Tibial nerve (tissue), 4 donors: ENCODE measurements around the gene GLG1. TPM values are rescaled to one million over a fixed set of nuclear protein-coding genes. Genes with fewer than 3 reads are reported as not detected.

Source experiments
- DNase-seq, 2 donors: peaks; one replicate each; pipeline ENCODE4 v3.0.0-alpha.2; 2019; ENCODE audit warnings: low spot score in 2 of 2
- H3K27ac ChIP-seq, 4 donors: fragments of 200-600 bp; sonication (generic) in 3 of 4; one replicate each; pipeline ENCODE4 v1.5.1; 2017 to 2019; ENCODE audit warnings: mild to moderate bottlenecking in 1 of 4
- H3K27me3 ChIP-seq, 2 donors: fragments of 200-600 bp; sonication (generic) in 1 of 2; one replicate each; pipeline versions ENCODE4 v1.5.1 to v1.6.0; 2017 to 2019
- H3K36me3 ChIP-seq, 3 donors: fragments of 200-600 bp; sonication (generic); one replicate each; pipeline ENCODE4 v1.5.1; 2018 to 2019
- H3K4me1 ChIP-seq, 4 donors: fragments of 200-600 bp; sonication (generic) in 3 of 4; one replicate each; pipeline ENCODE4 v1.5.1; 2017 to 2019
- H3K4me3 ChIP-seq, 4 donors: fragments of 200-600 bp; sonication (generic) in 3 of 4; one replicate each; pipeline ENCODE4 v1.5.1; 2017 to 2019; ENCODE audit warnings: mild to moderate bottlenecking in 1 of 4, moderate library complexity in 1 of 4
- H3K9me3 ChIP-seq, 4 donors: fragments of 200-600 bp; sonication (generic) in 3 of 4; one replicate each; pipeline ENCODE4 v1.5.1; 2017 to 2019
- CTCF ChIP-seq, 5 experiments: fragments of 200-600 bp in 3 of 5; fragments of 450-650 bp in 2 of 5; sonication (generic) in 3 of 5; IDR thresholded peaks; one replicate each; pipeline ENCODE4 v1.5.1; 2016 to 2019; ENCODE audit warnings: antibody characterized with exemption in 5 of 5, mild to moderate bottlenecking in 3 of 5, moderate library complexity in 2 of 5
- EP300 ChIP-seq, 2 donors: sonication (generic); formaldehyde crosslinking; IDR thresholded peaks; one replicate each; pipeline ENCODE4 v1.6.1; 2017; ENCODE audit warnings: antibody characterized with exemption in 2 of 2, mild to moderate bottlenecking in 1 of 2
- POLR2A ChIP-seq, 2 donors: fragments of 450-650 bp; IDR thresholded peaks; one replicate each; pipeline ENCODE4 v1.6.1; 2017; ENCODE audit warnings: antibody characterized with exemption in 2 of 2, mild to moderate bottlenecking in 2 of 2, moderate library complexity in 2 of 2
- WGBS, 2 donors: methylation state at CpG; one replicate each; pipeline ENCODE4 v1.1.5; 2018; 5-methylcytosine and 5-hydroxymethylcytosine counted together
- total RNA-seq, 4 donors: library from RNA; depleted of rRNA; stranded (reverse); fragments of >200 nt; gene quantifications; one replicate each; pipeline ENCODE4 v1.1.0, GENCODE V29; 2016

The GLG1 gene
- total RNA-seq, 4 donors from 2014 or later: 161 to 176 (median 170) TPM

- Histone ChIP-seq H3K27me3 (no peaks in the 10 kb centered on the region), H3K4me1 (no peaks in the 10 kb centered on the region), H3K36me3 (peaks cover 4 to 99% (median 7%) of the 10 kb centered on the region in 3 donors), H3K9me3 (no peaks in the 10 kb centered on the region), H3K27ac (no peak overlapping the region), H3K4me3 (no peak overlapping the region)
- TF ChIP-seq POLR2A (IDR thresholded peaks at IDR 0.05): no peak
- TF ChIP-seq CTCF (IDR thresholded peaks at IDR 0.05): no peak
- no peak for TF ChIP-seq EP300 (IDR thresholded peaks at IDR 0.05)
- DNase-seq: no peak
- WGBS, 2 donors: 92 to 96% methylated on average over 7 of the region's 7 CpGs
Observed at GRCh38 chr16:74460542-74460941, 146.4 kb downstream of the GLG1 start.

- no peak for DNase-seq
- H3K9me3 ChIP-seq: no peaks in the 10 kb centered on the region
- H3K36me3 ChIP-seq: peaks cover 4 to 96% (median 12%) of the 10 kb centered on the region in 3 donors
- H3K27me3 ChIP-seq: no peaks in the 10 kb centered on the region
- H3K4me3 ChIP-seq: no peak overlapping the region
- TF ChIP-seq CTCF (IDR thresholded peaks at IDR 0.05) (no peak), EP300 (IDR thresholded peaks at IDR 0.05) (no peak), POLR2A (IDR thresholded peaks at IDR 0.05) (no peak)
- H3K27ac ChIP-seq: no peak overlapping the region
- no peaks in the 10 kb centered on the region for H3K4me1 ChIP-seq
- 94 to 97% methylated on average over 16 of the region's 16 CpGs for WGBS, 2 donors
Observed at GRCh38 chr16:74456290-74456625, 150.7 kb downstream of the GLG1 start.

GRCh38 chr16:74455619-74456289, 151.2 kb downstream of the GLG1 start:
- no peaks in the 10 kb centered on the region for H3K9me3 ChIP-seq
- peaks cover 4 to 96% (median 12%) of the 10 kb centered on the region in 3 donors for H3K36me3 ChIP-seq
- H3K27ac ChIP-seq: no peak overlapping the region
- no peak for TF ChIP-seq POLR2A (IDR thresholded peaks at IDR 0.05)
- TF ChIP-seq CTCF (IDR thresholded peaks at IDR 0.05): no peak
- TF ChIP-seq EP300 (IDR thresholded peaks at IDR 0.05): no peak
- H3K4me3 ChIP-seq: no peak overlapping the region
- H3K4me1 ChIP-seq: peaks cover 0 to 2% (median 0%) of the 10 kb centered on the region in 4 donors
- H3K27me3 ChIP-seq: no peaks in the 10 kb centered on the region
- 80 to 86% methylated on average over 10 of the region's 10 CpGs for WGBS, 2 donors
- no peak for DNase-seq

GRCh38 chr16:74455213-74455612, 151.7 kb downstream of the GLG1 start:
- TF ChIP-seq EP300 (IDR thresholded peaks at IDR 0.05): no peak
- TF ChIP-seq POLR2A (IDR thresholded peaks at IDR 0.05): no peak
- DNase-seq: no peak
- WGBS, 2 donors: 84 to 87% methylated on average over 7 of the region's 7 CpGs

GRCh38 chr16:74451951-74452758, 154.8 kb downstream of the GLG1 start:
- DNase-seq: no peak
- Histone ChIP-seq H3K36me3 (peaks cover 0 to 62% (median 12%) of the 10 kb centered on the region in 3 donors), H3K4me3 (no peak overlapping the region), H3K9me3 (no peaks in the 10 kb centered on the region), H3K4me1 (peaks cover 0 to 31% (median 13%) of the 10 kb centered on the region in 4 donors), H3K27ac (peak overlapping the region in 1 of 4 donors; percentile 10), H3K27me3 (no peaks in the 10 kb centered on the region)
- TF ChIP-seq EP300 (IDR thresholded peaks at IDR 0.05) (no peak), CTCF (IDR thresholded peaks at IDR 0.05) (no peak), POLR2A (IDR thresholded peaks at IDR 0.05) (no peak)
- WGBS, 2 donors: 90 to 94% methylated on average over 14 of the region's 14 CpGs

More at GRCh38 chr16:74455213-74455612, 151.7 kb downstream of the GLG1 start:
- Histone ChIP-seq H3K27me3 (no peaks in the 10 kb centered on the region), H3K9me3 (no peaks in the 10 kb centered on the region), H3K27ac (no peak overlapping the region), H3K4me1 (peaks cover 0 to 8% (median 4%) of the 10 kb centered on the region in 4 donors), H3K4me3 (no peak overlapping the region), H3K36me3 (peaks cover 4 to 91% (median 12%) of the 10 kb centered on the region in 3 donors)
